GM12878 (cell line): ENCODE results near the gene RXFP3. TPM values are rescaled to one million over a fixed set of nuclear protein-coding genes. Genes with fewer than 3 reads are reported as not detected.

Source experiments
- ATAC-seq: fragments of 200-7000 bp; cut with Tn5 transposase; 3 replicates; pipeline ENCODE4 v1.9.1; 2020; ENCODE audit warnings: mild to moderate bottlenecking, moderate library complexity
- BruUV-seq: library from RNA; stranded (reverse); fragments of 400-500 nt; replicated peaks from 2 replicates; lab custom pipeline; 2021; lab: Mats Ljungman, UMichigan
- CTCF ChIA-PET: fragments of 300-600 bp; sonication (Branson Sonifier 250); formaldehyde crosslinking; extraction: SDS; loops from one replicate; lab custom pipeline; 2021; ENCODE audit warnings: inconsistent platforms; lab: Yijun Ruan, JAX
- POLR2A ChIA-PET: fragments of 350-600 bp; formaldehyde crosslinking; extraction: SDS; loops from one replicate; lab custom pipeline; 2021; ENCODE audit warnings: inconsistent platforms; lab: Charles Lee
- RAD21 ChIA-PET: fragments of 300-600 bp; sonication (Branson Sonifier 250); formaldehyde crosslinking; loops from one replicate; lab custom pipeline; 2023; ENCODE audit warnings: antibody characterized with exemption; ENCODE audit not compliant: unreplicated experiment; lab: Charles Lee
- SMC1A ChIA-PET: fragments of 300-600 bp; sonication (Branson Sonifier 250); formaldehyde crosslinking; loops from one replicate; lab custom pipeline; 2023; ENCODE audit not compliant: unreplicated experiment, uncharacterized antibody; lab: Charles Lee
- DNase-seq: peaks from one replicate; pipeline ENCODE4 v3.0.0-alpha.2; 2011; ENCODE audit warnings: low read depth, low spot score
- FAIRE-seq: peaks from 3 replicates; lab custom pipeline; 2011; peaks lifted over from hg19 to GRCh38; lab: Jason Lieb, UNC
- H2AFZ ChIP-seq: 2 replicates; pipeline ENCODE4 v1.6.0; 2011; ENCODE audit warnings: low read depth, low read length, control low read depth; ENCODE audit not compliant: control insufficient read depth
- H3K27ac ChIP-seq: 2 replicates; pipeline ENCODE4 v1.5.1; 2011; ENCODE audit warnings: control low read depth; ENCODE audit not compliant: control insufficient read depth, insufficient read depth
- H3K27me3 ChIP-seq, 2 experiments: replicated peaks in 1 of 2; 2 replicates each; pipeline versions ENCODE4 v1.6.0 to v1.6.1; 2011; ENCODE audit warnings: low read length in 1 of 2; ENCODE audit not compliant: control insufficient read depth in 2 of 2, insufficient read depth in 2 of 2
- H3K36me3 ChIP-seq, 2 experiments: 2 replicates each; pipeline ENCODE4 v1.5.1; 2011; ENCODE audit warnings: low read length in 1 of 2; ENCODE audit not compliant: control insufficient read depth in 2 of 2, insufficient read depth in 2 of 2
- H3K4me1 ChIP-seq: 2 replicates; pipeline ENCODE4 v1.6.1; 2011; ENCODE audit warnings: mild to moderate bottlenecking, low read length, moderate library complexity, mixed read lengths; ENCODE audit not compliant: control insufficient read depth, insufficient read depth
- H3K4me2 ChIP-seq: 2 replicates; pipeline ENCODE4 v1.6.0; 2011; ENCODE audit warnings: control low read depth; ENCODE audit not compliant: control insufficient read depth, insufficient read depth
- H3K4me3 ChIP-seq: fragments of 200-600 bp; sonication (generic); 2 replicates; pipeline ENCODE4 v1.5.1; 2016
- H3K79me2 ChIP-seq: 2 replicates; pipeline ENCODE4 v1.6.0; 2011; ENCODE audit warnings: low read length; ENCODE audit not compliant: control insufficient read depth, insufficient read depth
- H3K9ac ChIP-seq: 2 replicates; pipeline ENCODE4 v1.8.0; 2011; ENCODE audit warnings: low read length, control low read depth, mixed read lengths; ENCODE audit not compliant: control insufficient read depth, insufficient read depth
- H3K9me3 ChIP-seq: replicated peaks from 3 replicates; pipeline ENCODE4 v1.5.1; 2011; ENCODE audit warnings: mild to moderate bottlenecking, low read length; ENCODE audit not compliant: control insufficient read depth, insufficient read depth
- H4K20me1 ChIP-seq: 2 replicates; pipeline ENCODE4 v1.6.0; 2011; ENCODE audit not compliant: control insufficient read depth, insufficient read depth
- ATF7 ChIP-seq: fragments of 450-650 bp; IDR thresholded peaks from 2 replicates; pipeline ENCODE4 v1.6.1; 2016; ENCODE audit warnings: low read depth, mild to moderate bottlenecking
- BACH1 ChIP-seq: fragments of 450-650 bp; IDR thresholded peaks from 2 replicates; pipeline ENCODE4 v1.6.1; 2017; ENCODE audit warnings: mild to moderate bottlenecking, borderline replicate concordance
- HDAC2 ChIP-seq: fragments of 200-600 bp; sonication (generic); IDR thresholded peaks from 2 replicates; pipeline ENCODE4 v1.6.1; 2017
- RAD21 ChIP-seq: IDR thresholded peaks from 2 replicates; pipeline ENCODE4 v1.6.1; 2011; ENCODE audit warnings: mild to moderate bottlenecking, low read depth, low read length, moderate library complexity; ENCODE audit not compliant: insufficient read depth
- SRF ChIP-seq, 2 experiments: IDR thresholded peaks; 2 replicates each; pipeline ENCODE4 v1.6.1; 2011; ENCODE audit warnings: low read depth in 2 of 2, low read length in 2 of 2, mild to moderate bottlenecking in 1 of 2, moderate library complexity in 1 of 2
- STAT3 ChIP-seq: IDR thresholded peaks from 2 replicates; pipeline ENCODE4 v1.6.1; 2011; ENCODE audit warnings: low read depth, low read length, improper control_type of control experiment
- ZNF217 ChIP-seq: fragments of 450-650 bp; IDR thresholded peaks from 2 replicates; pipeline ENCODE4 v1.6.1; 2017; ENCODE audit warnings: antibody characterized with exemption, mild to moderate bottlenecking
- ZNF24 ChIP-seq: fragments of 450-650 bp; IDR thresholded peaks from 2 replicates; pipeline ENCODE4 v1.6.1; 2017; ENCODE audit warnings: antibody characterized with exemption, mild to moderate bottlenecking
- WGBS: methylation state at CpG from one replicate; pipeline ENCODE4 v1.1.6; 2016; ENCODE audit warnings: low lambda C conversion rate; ENCODE audit not compliant: insufficient replicate concordance, insufficient coverage; ENCODE audit errors: missing lambda C conversion rate; 5-methylcytosine and 5-hydroxymethylcytosine counted together
- in situ Hi-C: fragments of 300-500 bp; cut with MboI; formaldehyde crosslinking; loops from 9 replicates; pipeline ENCODE4 v1.14.3; 2018; ENCODE audit warnings: mixed read lengths
- intact Hi-C: fragments of 100-400 bp; cut with micrococcal nuclease; formaldehyde crosslinking; loops from one replicate; pipeline ENCODE4 v1.14.2; 2022; ENCODE audit not compliant: unreplicated experiment
- polyA plus RNA-seq, 11 experiments: library from polyadenylated mRNA; depleted of rRNA in 4 of 11; unstranded in 6 of 11; stranded (reverse) in 5 of 11; fragments of >200 nt; fragmentation: Nextera tagmentation in 4 of 11; fragmentation: Illumina TruSeq in 1 of 11; extraction: Ambion mirVana in 4 of 11; extraction: Trizol in 1 of 11; gene quantifications; 1 replicate in 1 of 11; 2 replicates in 10 of 11; pipeline versions ENCODE4 v1.2.1 to v1.2.3, GENCODE V29; 2011 to 2016; ENCODE audit warnings: inconsistent platforms in 2 of 11, missing spikeins in 2 of 11, low read depth in 1 of 11
- total RNA-seq, 4 experiments: library from RNA; depleted of rRNA in 3 of 4; stranded (reverse); fragments of >200 nt in 3 of 4; fragmentation: Illumina TruSeq in 1 of 4; extraction: Trizol in 1 of 4; gene quantifications; 2 replicates each; pipeline versions ENCODE4 v1.2.1 to v1.2.3, GENCODE V29; 2013 to 2021

The RXFP3 gene
- total and polyA plus RNA-seq, 10 of the 15 experiments (the other 5 are each of a cell fraction or from before 2014, with no cell fraction given), result 0.03 to 0.06 TPM; not detected in 8

- intact Hi-C loops (no loop called here), in situ Hi-C loops (no loop called here)
- CTCF ChIA-PET, result interaction anchor here (1.7 kb wide), 1 partner anchor 43 kb away, joined by 5 read pairs; no protein-coding TSS in a partner anchor
- no peak for FAIRE-seq
- Histone ChIP-seq H3K27me3 (no peaks in the 10 kb centered on the region), H3K9ac (peak overlapping the region; percentile 54), H3K4me2 (peak overlapping the region; percentile 90), H3K4me1 (peaks cover 5% of the 10 kb centered on the region), H3K79me2 (peaks cover 8% of the 10 kb centered on the region), H3K9me3 (no peaks in the 10 kb centered on the region; the same call in 2 of the 3 replicates), H4K20me1 (no peaks in the 10 kb centered on the region), H3K4me3 (peak overlapping the region; percentile 67), H3K27ac (peak overlapping the region; percentile 59), H3K36me3 (no peaks in the 10 kb centered on the region), H2AFZ (peak overlapping the region; percentile 54)
- SMC1A ChIA-PET, result interaction anchor here (1.0 to 1.1 kb wide), 2 partner anchors 43 to 216 kb away, joined by 4 read pairs; no protein-coding TSS in a partner anchor
- no TSS peak for BruUV-seq
- DNase-seq, result no peak
- no peak for TF ChIP-seq STAT3
- TF ChIP-seq RAD21, result no peak
- TF ChIP-seq ATF7, result no peak
- no peak for TF ChIP-seq SRF (IDR thresholded peaks at IDR 0.05; ENCODE audit: low read depth in 2 of 2, low read length in 2 of 2)
- no peak for TF ChIP-seq ZNF217
- TF ChIP-seq HDAC2, result no peak
- TF ChIP-seq ZNF24, result no peak
- TF ChIP-seq BACH1, result no peak
- peak; percentile 31 for ATAC-seq
- RAD21 ChIA-PET, result interaction anchor here (1.3 kb wide), 1 partner anchor 43 kb away, joined by 3 read pairs; no protein-coding TSS in a partner anchor
- POLR2A ChIA-PET, result no interaction called here
- WGBS, result 14% methylated on average over 6 of the region's 6 CpGs
Observed at GRCh38 chr5:33891446-33891787, 44.8 kb upstream of the RXFP3 start.
